ENCODE results near the gene PRLHR.

- TF ChIP-seq CREM (IDR thresholded peaks at IDR 0.05; ENCODE audit: low read depth) (no peak), POLR2AphosphoS5 (IDR thresholded peaks at IDR 0.05; ENCODE audit: low read length) (no peak), POLR2A (IDR thresholded peaks at IDR 0.05; ENCODE audit: low read depth, low read length) (no peak), CTCF (IDR thresholded peaks at IDR 0.05 in 2 of 3, conservative IDR thresholded peaks at IDR 0.05 in 1 of 3; ENCODE audit: control insufficient read depth in 2 of 3, extremely low read depth in 1 of 3, insufficient read depth in 1 of 3, low read depth in 3 of 3, low read length in 3 of 3) (no peak), RELA (IDR thresholded peaks at IDR 0.05; ENCODE audit: borderline replicate concordance, partially characterized antibody) (no peak), RFX5 (IDR thresholded peaks at IDR 0.05; ENCODE audit: low read depth, low read length) (no peak), EP300 (IDR thresholded peaks at IDR 0.05; ENCODE audit: borderline replicate concordance in 1 of 2, control insufficient read depth in 1 of 2, low read depth in 2 of 2, low read length in 2 of 2) (no peak)
Observed at GRCh38 chr10:118595598-118596425, at the start of gene PRLHR.
